Measurements from ENCODE around the gene TESMIN.

Gene TESMIN

DNA sequence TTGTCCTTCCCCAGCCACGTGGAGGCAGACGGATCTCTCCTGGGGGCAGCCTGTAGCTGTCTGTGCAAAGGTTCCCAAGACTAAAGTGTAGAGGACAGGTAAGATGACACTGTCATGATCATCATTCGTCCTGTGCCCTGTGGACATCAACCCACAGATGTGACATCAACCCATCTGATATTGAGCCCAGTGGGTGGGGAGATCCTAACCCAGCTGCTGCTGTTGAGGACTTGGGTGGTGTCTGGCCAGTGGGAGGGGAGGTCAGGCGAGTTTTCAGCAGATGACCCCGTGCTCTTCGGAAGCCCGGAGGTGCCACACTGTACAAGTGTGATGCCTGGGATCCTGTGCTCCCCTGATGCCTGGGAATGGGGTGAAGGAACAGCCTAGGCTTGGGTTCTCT lies 68.2 kb downstream of the TESMIN start:
- no peaks in the 10 kb centered on the region for H3K9me3 ChIP-seq (ENCODE audit: control insufficient read depth, insufficient read depth, low read depth, low read length)
- H3K9ac ChIP-seq (ENCODE audit: low read length) = peak overlapping the region; percentile 89
- H3K4me1 ChIP-seq (ENCODE audit: control insufficient read depth, insufficient read depth, low read length) = peaks cover 41% of the 10 kb centered on the region
- H3K4me3 ChIP-seq (ENCODE audit: low read depth, low read length) = peak overlapping the region; percentile 7; the same call in 1 of the 2 replicates
- peaks cover 36% of the 10 kb centered on the region for H3K27me3 ChIP-seq (ENCODE audit: control insufficient read depth, insufficient read depth, low read length)
- peaks cover 30% of the 10 kb centered on the region for H3K36me3 ChIP-seq (ENCODE audit: control insufficient read depth, insufficient read depth, low read length)
- H3K27ac ChIP-seq (ENCODE audit: low read depth, low read length) = no peak overlapping the region

DNA sequence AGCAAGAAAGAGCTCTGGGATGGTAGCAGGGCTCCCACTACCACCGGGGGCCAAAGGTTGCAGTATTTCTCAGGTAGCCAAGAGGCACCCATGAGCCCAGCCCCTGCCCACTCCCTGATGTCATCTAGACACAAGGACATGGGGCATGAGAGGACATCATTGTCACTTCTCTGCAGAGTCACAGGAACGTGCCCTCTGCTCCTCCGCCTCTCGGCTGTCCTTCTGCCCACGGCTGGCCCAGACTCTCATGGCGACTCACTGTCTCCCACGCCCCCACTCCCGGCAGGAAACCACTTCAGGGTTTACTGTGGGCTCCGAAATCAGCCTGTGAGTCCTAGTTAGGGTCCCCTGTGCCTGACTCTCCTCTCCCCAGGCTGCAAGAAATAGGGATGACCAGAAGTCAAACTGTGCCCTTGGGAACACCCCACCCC lies 68.8 kb downstream of the TESMIN start:
- H3K9me3 ChIP-seq (ENCODE audit: control insufficient read depth, insufficient read depth, low read depth, low read length) = no peaks in the 10 kb centered on the region
- no peak overlapping the region for H3K4me3 ChIP-seq (ENCODE audit: low read depth, low read length)
- H3K4me1 ChIP-seq (ENCODE audit: control insufficient read depth, insufficient read depth, low read length) = peaks cover 46% of the 10 kb centered on the region
- H3K9ac ChIP-seq (ENCODE audit: low read length) = no peak overlapping the region
- H3K27me3 ChIP-seq (ENCODE audit: control insufficient read depth, insufficient read depth, low read length) = peaks cover 36% of the 10 kb centered on the region
- H3K27ac ChIP-seq (ENCODE audit: low read depth, low read length) = no peak overlapping the region
- peaks cover 24% of the 10 kb centered on the region for H3K36me3 ChIP-seq (ENCODE audit: control insufficient read depth, insufficient read depth, low read length)

DNA sequence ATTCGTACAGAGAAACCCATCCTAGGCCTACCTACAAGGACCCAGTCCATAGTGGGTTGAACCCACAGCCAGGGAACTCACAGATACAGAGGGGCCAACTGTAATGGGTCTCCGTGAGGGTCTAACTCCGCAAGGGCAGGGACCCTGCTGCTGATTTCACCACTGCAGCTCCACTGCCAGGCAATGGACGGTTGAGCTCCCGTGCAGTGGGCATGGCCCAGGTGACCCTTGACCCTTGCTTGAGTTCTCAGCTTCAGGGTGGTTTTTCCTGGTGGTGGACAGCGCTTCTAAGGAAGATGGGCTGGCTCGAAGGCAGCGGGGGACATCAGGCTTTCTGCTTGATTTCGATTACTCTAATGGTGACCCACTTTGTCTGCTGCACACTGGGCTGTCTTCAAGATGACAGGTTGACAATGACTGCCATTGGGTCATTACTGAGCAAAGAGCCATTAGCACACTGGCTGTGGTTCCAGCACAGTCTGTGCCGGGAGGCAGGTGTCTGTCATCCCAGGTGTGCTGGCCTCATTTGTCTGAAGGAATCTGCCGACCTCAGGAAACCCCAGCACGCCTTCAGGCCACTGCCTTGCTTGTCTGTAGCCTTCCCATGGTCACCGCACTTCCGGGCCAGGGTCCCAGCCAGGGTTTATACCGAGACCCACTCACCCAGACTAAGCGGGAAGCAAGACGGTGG lies 70.6 kb downstream of the TESMIN start:
- H3K4me1 ChIP-seq (ENCODE audit: control insufficient read depth, insufficient read depth, low read length) = peaks cover 39% of the 10 kb centered on the region
- H3K9ac ChIP-seq (ENCODE audit: low read length) = no peak overlapping the region

DNA sequence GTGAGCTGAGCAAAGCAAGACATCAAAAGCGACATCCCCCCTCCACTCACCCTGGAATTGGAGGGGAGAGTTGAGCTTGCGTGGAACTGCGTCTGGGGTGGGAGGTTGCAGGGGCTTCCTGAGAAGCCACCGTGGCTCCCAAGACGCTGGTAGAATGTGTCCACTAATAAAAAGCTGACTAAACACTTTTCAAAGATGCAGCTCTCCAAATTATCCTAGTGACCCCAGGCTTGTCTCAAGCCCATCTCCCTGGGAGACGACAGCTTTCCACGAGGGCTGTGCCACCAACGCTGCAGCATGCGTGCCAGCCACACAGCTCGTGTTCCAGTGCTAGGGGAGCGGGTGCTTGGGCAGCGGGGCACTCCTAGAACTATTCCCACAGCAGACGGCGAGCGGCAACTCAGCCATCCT lies 73.3 kb downstream of the TESMIN start:
- Histone ChIP-seq H3K4me3 (ENCODE audit: low read depth, low read length) (no peak overlapping the region), H3K9ac (ENCODE audit: low read length) (no peak overlapping the region), H3K27me3 (ENCODE audit: control insufficient read depth, insufficient read depth, low read length) (peaks cover 5% of the 10 kb centered on the region), H3K9me3 (ENCODE audit: control insufficient read depth, insufficient read depth, low read depth, low read length) (peaks cover 4% of the 10 kb centered on the region), H3K36me3 (ENCODE audit: control insufficient read depth, insufficient read depth, low read length) (no peaks in the 10 kb centered on the region), H3K4me1 (ENCODE audit: control insufficient read depth, insufficient read depth, low read length) (peaks cover 21% of the 10 kb centered on the region), H3K27ac (ENCODE audit: low read depth, low read length) (no peak overlapping the region)

More for the DNA sequence above, 70.6 kb downstream of the TESMIN start:
- no peaks in the 10 kb centered on the region for H3K9me3 ChIP-seq (ENCODE audit: control insufficient read depth, insufficient read depth, low read depth, low read length)
- no peak overlapping the region for H3K4me3 ChIP-seq (ENCODE audit: low read depth, low read length)
- peaks cover 6% of the 10 kb centered on the region; the same call in 1 of the 2 replicates for H3K36me3 ChIP-seq (ENCODE audit: control insufficient read depth, insufficient read depth, low read length)
- no peak overlapping the region for H3K27ac ChIP-seq (ENCODE audit: low read depth, low read length)
- H3K27me3 ChIP-seq (ENCODE audit: control insufficient read depth, insufficient read depth, low read length) = peaks cover 30% of the 10 kb centered on the region

DNA sequence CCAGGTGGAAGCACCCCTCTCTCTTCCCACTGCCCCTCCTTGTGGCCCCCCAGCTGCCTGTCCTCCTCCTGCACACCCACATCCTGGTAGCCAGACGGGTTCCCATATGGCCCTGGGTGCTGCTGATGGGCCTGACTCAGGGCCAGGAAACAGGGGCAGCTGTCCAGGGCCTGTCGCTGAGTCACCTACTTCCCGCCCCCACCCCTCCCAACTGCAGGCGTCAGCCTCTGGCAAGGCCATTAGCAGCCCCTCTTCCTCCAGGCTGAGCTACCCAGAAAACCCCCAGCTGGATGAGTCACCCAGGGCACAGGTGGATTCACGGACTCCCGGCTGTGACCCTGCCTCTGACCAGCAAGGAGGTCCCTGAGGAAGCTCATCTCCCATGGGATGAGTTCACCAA lies 73.9 kb downstream of the TESMIN start:
- Histone ChIP-seq H3K27ac (ENCODE audit: low read depth, low read length) (no peak overlapping the region), H3K9ac (ENCODE audit: low read length) (no peak overlapping the region), H3K9me3 (ENCODE audit: control insufficient read depth, insufficient read depth, low read depth, low read length) (peaks cover 4% of the 10 kb centered on the region)

DNA sequence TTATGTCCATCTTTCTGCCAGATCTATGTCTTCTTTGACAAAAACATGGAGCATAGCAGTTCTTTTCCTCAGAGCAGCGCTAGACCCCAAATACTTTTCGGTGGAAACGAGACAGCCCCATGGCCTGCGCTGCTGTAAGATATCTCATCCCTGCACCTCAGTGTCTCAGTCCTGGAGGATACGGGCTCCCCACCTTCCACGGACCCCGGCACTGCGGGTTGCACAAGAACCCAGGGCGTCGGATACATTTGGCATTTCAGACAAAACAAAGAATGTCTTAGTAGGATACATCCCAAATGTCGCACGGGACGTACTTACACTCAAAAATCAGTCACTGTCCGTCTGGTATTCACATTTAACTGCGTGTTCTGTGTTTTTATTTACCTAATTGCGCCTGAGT lies 76.9 kb downstream of the TESMIN start:
- Histone ChIP-seq H3K4me3 (ENCODE audit: low read depth, low read length) (no peak overlapping the region), H3K27ac (ENCODE audit: low read depth, low read length) (no peak overlapping the region), H3K9ac (ENCODE audit: low read length) (no peak overlapping the region), H3K36me3 (ENCODE audit: control insufficient read depth, insufficient read depth, low read length) (no peaks in the 10 kb centered on the region), H3K4me1 (ENCODE audit: control insufficient read depth, insufficient read depth, low read length) (peaks cover 14% of the 10 kb centered on the region), H3K9me3 (ENCODE audit: control insufficient read depth, insufficient read depth, low read depth, low read length) (peaks cover 4% of the 10 kb centered on the region), H3K27me3 (ENCODE audit: control insufficient read depth, insufficient read depth, low read length) (no peaks in the 10 kb centered on the region)

More for the DNA sequence above, 73.9 kb downstream of the TESMIN start:
- Histone ChIP-seq H3K27me3 (ENCODE audit: control insufficient read depth, insufficient read depth, low read length) (0 out of 2 replicates have a peak, but pooled peaks cover under 1% of the 10 kb centered on the region), H3K4me3 (ENCODE audit: low read depth, low read length) (no peak overlapping the region), H3K36me3 (ENCODE audit: control insufficient read depth, insufficient read depth, low read length) (no peaks in the 10 kb centered on the region), H3K4me1 (ENCODE audit: control insufficient read depth, insufficient read depth, low read length) (peaks cover 16% of the 10 kb centered on the region)

DNA sequence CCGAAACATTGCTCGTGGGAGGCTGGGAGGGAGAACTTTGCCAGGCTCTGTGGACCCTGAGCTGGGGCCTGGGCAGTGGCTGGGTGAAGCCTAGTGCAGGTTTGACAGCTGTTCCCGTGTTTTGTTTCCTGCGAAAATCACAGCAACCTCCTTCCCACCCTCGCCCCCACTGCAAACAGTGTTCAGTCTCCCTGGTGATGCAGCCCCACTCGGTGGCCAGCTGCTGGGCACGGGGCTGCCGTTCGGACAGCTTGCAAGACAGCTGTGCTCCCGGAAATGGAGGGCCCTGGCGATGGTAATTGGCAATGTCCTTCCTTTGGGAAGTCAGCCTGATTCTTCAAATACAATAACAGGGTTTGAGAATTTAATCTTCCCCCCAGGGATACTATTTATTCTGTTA lies 77.3 kb downstream of the TESMIN start:
- no peak overlapping the region for H3K9ac ChIP-seq (ENCODE audit: low read length)
- H3K4me1 ChIP-seq (ENCODE audit: control insufficient read depth, insufficient read depth, low read length) = peaks cover 14% of the 10 kb centered on the region
- H3K27ac ChIP-seq (ENCODE audit: low read depth, low read length) = no peak overlapping the region
- peaks cover 4% of the 10 kb centered on the region for H3K9me3 ChIP-seq (ENCODE audit: control insufficient read depth, insufficient read depth, low read depth, low read length)
- H3K36me3 ChIP-seq (ENCODE audit: control insufficient read depth, insufficient read depth, low read length) = no peaks in the 10 kb centered on the region
- H3K27me3 ChIP-seq (ENCODE audit: control insufficient read depth, insufficient read depth, low read length) = no peaks in the 10 kb centered on the region
- H3K4me3 ChIP-seq (ENCODE audit: low read depth, low read length) = no peak overlapping the region

DNA sequence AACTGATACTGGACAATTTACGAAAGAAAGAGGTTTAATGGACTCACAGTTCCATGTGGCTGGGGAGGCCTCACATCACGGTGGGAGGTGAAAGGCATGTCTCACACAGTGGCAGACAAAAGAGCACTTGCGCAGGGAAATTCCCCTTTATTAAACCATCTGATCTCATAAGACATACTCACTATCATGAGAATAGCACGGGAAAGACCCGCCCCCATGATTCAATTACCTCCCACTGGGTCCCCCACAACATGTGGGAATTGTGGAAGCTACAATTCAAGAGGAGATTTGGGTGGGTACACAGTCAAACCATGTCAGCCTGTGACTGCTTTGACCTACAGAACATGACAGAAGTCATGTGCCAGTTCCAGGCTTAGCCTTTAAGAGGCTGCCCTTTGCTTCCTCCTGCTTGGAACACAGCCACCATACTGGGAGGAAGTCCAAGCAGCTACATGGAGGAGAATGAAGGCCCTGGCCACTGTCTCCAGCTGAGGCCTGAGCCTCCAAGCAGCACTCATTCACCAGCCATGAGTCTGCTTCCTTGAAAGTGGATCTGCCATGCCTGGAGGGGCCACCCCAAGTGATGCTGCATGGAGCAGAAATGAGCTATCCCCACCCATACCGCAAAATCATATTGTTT lies 77.9 kb downstream of the TESMIN start:
- H3K4me1 ChIP-seq (ENCODE audit: control insufficient read depth, insufficient read depth, low read length) = peaks cover 11% of the 10 kb centered on the region
- no peak overlapping the region for H3K9ac ChIP-seq (ENCODE audit: low read length)
- no peaks in the 10 kb centered on the region for H3K27me3 ChIP-seq (ENCODE audit: control insufficient read depth, insufficient read depth, low read length)
- no peaks in the 10 kb centered on the region for H3K36me3 ChIP-seq (ENCODE audit: control insufficient read depth, insufficient read depth, low read length)
- H3K27ac ChIP-seq (ENCODE audit: low read depth, low read length) = no peak overlapping the region
- peaks cover 4% of the 10 kb centered on the region for H3K9me3 ChIP-seq (ENCODE audit: control insufficient read depth, insufficient read depth, low read depth, low read length)
- H3K4me3 ChIP-seq (ENCODE audit: low read depth, low read length) = no peak overlapping the region

DNA sequence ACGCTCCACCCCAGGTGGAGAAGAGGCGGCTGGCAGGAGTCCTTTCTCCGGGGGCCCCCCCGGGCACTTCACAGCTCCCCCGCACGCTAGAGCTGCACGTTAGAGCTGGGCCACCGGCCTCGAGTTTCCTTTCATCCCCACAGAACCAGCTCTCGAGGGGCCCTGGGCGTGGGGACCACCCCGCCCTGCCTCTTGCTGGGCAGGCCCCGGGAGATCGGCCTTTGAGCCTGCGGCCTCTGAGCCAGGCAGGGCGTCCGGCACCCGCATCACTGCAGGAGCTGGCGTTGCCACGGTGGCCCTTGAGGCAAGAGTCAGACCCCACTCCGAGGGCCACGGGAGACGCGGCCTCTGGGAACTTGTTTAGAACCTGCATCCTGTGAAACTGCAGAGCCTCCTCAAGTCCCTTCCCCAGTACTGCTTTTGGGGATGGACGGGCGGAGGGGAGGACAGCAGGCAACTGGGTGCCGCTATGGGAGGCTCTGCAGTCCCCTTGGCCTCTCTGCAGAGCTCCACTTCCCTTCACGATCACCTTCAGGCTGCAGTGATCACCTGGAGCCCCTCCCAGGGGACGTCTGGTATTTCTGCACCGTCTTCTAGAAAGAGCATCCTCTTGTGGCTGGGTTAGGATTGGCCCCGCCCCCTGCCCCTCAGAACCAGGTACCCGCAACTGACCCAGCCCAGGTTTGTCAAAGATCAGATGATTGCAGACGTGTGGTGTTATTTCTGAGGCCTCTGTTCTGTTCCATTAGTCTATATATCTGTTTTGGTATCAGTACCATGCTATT lies 80.9 kb downstream of the TESMIN start:
- Histone ChIP-seq H3K27me3 (ENCODE audit: control insufficient read depth, insufficient read depth, low read length) (no peaks in the 10 kb centered on the region), H3K27ac (ENCODE audit: low read depth, low read length) (no peak overlapping the region), H3K4me1 (ENCODE audit: control insufficient read depth, insufficient read depth, low read length) (0 out of 2 replicates have a peak, but pooled peaks cover 4% of the 10 kb centered on the region), H3K36me3 (ENCODE audit: control insufficient read depth, insufficient read depth, low read length) (no peaks in the 10 kb centered on the region), H3K9ac (ENCODE audit: low read length) (no peak overlapping the region), H3K4me3 (ENCODE audit: low read depth, low read length) (no peak overlapping the region), H3K9me3 (ENCODE audit: control insufficient read depth, insufficient read depth, low read depth, low read length) (peaks cover 4% of the 10 kb centered on the region)

DNA sequence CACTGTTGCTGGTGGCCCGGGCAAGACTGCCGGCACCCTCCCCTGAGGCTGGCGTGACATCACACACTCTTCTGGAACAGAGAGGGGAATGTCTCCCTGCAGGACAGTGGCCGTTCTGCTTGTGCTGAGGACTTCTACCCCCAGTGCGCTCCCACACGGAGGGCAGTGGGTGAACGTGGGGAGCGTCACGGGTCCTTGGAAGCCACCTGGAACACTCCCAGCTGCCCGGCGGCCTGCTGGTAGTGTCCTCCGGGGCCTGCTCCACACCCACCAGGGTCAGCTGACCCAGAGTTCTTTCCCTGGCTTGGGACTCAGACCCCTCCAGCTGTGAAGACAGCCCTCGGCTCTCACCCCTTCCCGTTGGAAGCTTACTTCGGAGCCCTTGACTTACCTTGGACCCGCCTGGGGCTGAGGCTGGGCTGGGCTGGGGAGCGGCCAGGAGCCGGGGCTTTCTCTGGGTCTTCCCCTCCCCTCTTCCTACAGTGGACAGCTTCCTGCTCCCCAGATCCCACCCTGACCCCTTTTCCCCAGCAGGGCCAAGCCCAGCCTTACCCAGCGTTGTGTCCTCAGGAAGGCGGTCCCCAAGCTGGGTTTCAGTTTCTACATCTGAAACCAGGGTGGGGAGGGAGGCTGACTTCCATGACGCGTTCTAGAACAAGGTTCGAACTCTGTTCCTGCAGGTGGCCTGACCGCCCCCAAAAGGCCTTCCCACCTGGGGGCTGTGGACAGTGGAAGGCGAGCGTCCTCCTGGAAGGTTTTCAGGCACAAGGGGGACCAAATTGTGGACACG lies 81.8 kb downstream of the TESMIN start:
- H3K27me3 ChIP-seq (ENCODE audit: control insufficient read depth, insufficient read depth, low read length) = no peaks in the 10 kb centered on the region
- H3K4me3 ChIP-seq (ENCODE audit: low read depth, low read length) = no peak overlapping the region
- H3K9me3 ChIP-seq (ENCODE audit: control insufficient read depth, insufficient read depth, low read depth, low read length) = peaks cover 4% of the 10 kb centered on the region
- H3K4me1 ChIP-seq (ENCODE audit: control insufficient read depth, insufficient read depth, low read length) = 0 out of 2 replicates have a peak, but pooled peaks cover 4% of the 10 kb centered on the region
- no peaks in the 10 kb centered on the region for H3K36me3 ChIP-seq (ENCODE audit: control insufficient read depth, insufficient read depth, low read length)
- H3K9ac ChIP-seq (ENCODE audit: low read length) = no peak overlapping the region
- no peak overlapping the region for H3K27ac ChIP-seq (ENCODE audit: low read depth, low read length)

Measured in HUES6 (cell line).